Kidney (tissue), 14 donors: ENCODE results near the gene RERE. TPM values are rescaled to one million over a fixed set of nuclear protein-coding genes. Genes with fewer than 3 reads are reported as not detected.

ENCODE experiments used
- DNase-seq, 5 donors: peaks; one replicate each; pipeline ENCODE4 v3.0.0-alpha.2; 2013 to 2020
- FAIRE-seq: peaks from 2 replicates; lab custom pipeline; 2012; peaks lifted over from hg19 to GRCh38; lab: Jason Lieb, UNC
- H3K27ac ChIP-seq, 2 donors: one replicate each; pipeline ENCODE4 v1.7.0; 2013; ENCODE audit warnings: low read depth in 2 of 2, low read length in 2 of 2, inconsistent platforms in 1 of 2
- H3K27me3 ChIP-seq: one replicate; pipeline ENCODE4 v1.7.1; 2013; ENCODE audit warnings: low read length, inconsistent platforms; ENCODE audit not compliant: control insufficient read depth, insufficient read depth
- H3K36me3 ChIP-seq, 3 donors: one replicate each; pipeline versions ENCODE4 v1.7.0 to v1.7.1; 2013; ENCODE audit warnings: low read length in 3 of 3, control low read depth in 1 of 3, inconsistent platforms in 1 of 3; ENCODE audit not compliant: insufficient read depth in 3 of 3, control insufficient read depth in 2 of 3
- H3K4me1 ChIP-seq, 3 donors: one replicate each; pipeline versions ENCODE4 v1.7.0 to v1.7.1; 2013; ENCODE audit warnings: low read length in 3 of 3, inconsistent platforms in 1 of 3, low read depth in 1 of 3; ENCODE audit not compliant: control insufficient read depth in 2 of 3, insufficient read depth in 2 of 3
- H3K4me3 ChIP-seq, 3 donors: one replicate each; pipeline versions ENCODE4 v1.7.0 to v1.8.1; 2013; ENCODE audit warnings: low read length in 3 of 3, control low read depth in 1 of 3, inconsistent platforms in 1 of 3
- H3K9ac ChIP-seq, 3 donors: one replicate each; pipeline versions ENCODE4 v1.7.0 to v1.7.1; 2013; ENCODE audit warnings: low read length in 3 of 3, control low read depth in 1 of 3, inconsistent platforms in 1 of 3
- H3K9me3 ChIP-seq, 3 donors: one replicate each; pipeline versions ENCODE4 v1.7.0 to v1.7.1; 2013; ENCODE audit warnings: low read length in 3 of 3, control low read depth in 1 of 3, inconsistent platforms in 1 of 3; ENCODE audit not compliant: control insufficient read depth in 2 of 3, insufficient read depth in 1 of 3
- intact Hi-C: fragments of 100-400 bp; cut with DNase I; formaldehyde crosslinking; loops from one replicate; pipeline ENCODE4 v1.11.1; 2022
- polyA plus RNA-seq: library from polyadenylated mRNA; stranded (reverse); fragments of 350-450 nt; fragmentation: Illumina TruSeq; extraction: RNeasy Lipid Tissue Mini Kit (QIAGEN cat#74804); gene quantifications from one replicate; pipeline ENCODE4 v1.2.3, GENCODE V29; 2014; ENCODE audit warnings: low read depth, low replicate concordance; ENCODE audit not compliant: insufficient read depth
- total RNA-seq: library from RNA; stranded (reverse); fragmentation: NEBNext Ultra II Directional; extraction: Animal tissue kit (Norgen Biotek cat#: 25700); gene quantifications from one replicate; pipeline ENCODE4 v1.2.1, GENCODE V29; 2021
- TF ChIP-seq, protein P1 (sequence below): IDR thresholded peaks from 3 replicates; pipeline ENCODE4 v1.5.1; 2012; ENCODE audit warnings: mild to moderate bottlenecking, moderate library complexity, borderline replicate concordance; ENCODE audit not compliant: insufficient read depth; ENCODE audit errors: extremely low read depth
- donor health status: control.
- donor health status: control.
- donor health status: control.
- donor health status: control.
- donor health status: control.
- donor health status: DM: yes; HTN: yes; CAD: no.
- donor health status: Normal renal cell carcinoma (clear cell type).

RERE gene
- total and polyA plus RNA-seq, 2 donors from 2014 or later, result 37.2 to 176 TPM

DNA sequence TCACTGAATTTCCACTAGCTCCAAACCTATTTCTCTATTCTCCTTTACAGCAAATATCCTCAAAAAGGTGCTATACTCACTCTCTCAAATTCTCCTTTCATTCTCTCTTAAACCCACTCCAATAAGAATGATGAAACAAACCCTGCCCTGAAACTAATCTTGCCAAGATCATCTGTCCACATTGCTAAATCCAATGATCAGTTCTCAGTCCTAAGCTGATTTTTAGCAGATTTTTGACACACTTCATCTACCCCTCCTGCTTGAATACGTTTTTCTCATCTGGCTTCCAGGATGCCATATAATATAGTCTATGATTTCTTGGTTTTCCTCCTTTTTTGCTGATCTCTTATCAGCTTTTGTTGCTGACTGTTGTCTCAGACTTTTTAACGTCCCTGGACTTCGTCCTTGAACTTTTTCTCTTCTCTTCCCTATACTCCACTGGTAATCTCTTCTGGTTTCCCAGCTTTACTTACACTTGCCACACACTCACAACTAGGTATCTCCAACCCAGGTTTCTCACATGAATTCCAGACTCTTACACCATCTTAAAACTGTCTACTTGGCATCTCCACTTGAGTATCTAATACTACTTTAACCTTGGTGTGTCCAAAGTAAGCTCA is 35.3 kb downstream of the RERE start:
- no peaks in the 10 kb centered on the region for H3K36me3 ChIP-seq
- intact Hi-C loops, result no loop called here
- H3K4me1 ChIP-seq, result peaks cover 0 to 3% (median 0%) of the 10 kb centered on the region in 3 donors

GRCh38 chr1:8780405-8780804 is 37.0 kb downstream of the RERE start:
- intact Hi-C loops, result no loop called here
- TF ChIP-seq, protein P1, sequence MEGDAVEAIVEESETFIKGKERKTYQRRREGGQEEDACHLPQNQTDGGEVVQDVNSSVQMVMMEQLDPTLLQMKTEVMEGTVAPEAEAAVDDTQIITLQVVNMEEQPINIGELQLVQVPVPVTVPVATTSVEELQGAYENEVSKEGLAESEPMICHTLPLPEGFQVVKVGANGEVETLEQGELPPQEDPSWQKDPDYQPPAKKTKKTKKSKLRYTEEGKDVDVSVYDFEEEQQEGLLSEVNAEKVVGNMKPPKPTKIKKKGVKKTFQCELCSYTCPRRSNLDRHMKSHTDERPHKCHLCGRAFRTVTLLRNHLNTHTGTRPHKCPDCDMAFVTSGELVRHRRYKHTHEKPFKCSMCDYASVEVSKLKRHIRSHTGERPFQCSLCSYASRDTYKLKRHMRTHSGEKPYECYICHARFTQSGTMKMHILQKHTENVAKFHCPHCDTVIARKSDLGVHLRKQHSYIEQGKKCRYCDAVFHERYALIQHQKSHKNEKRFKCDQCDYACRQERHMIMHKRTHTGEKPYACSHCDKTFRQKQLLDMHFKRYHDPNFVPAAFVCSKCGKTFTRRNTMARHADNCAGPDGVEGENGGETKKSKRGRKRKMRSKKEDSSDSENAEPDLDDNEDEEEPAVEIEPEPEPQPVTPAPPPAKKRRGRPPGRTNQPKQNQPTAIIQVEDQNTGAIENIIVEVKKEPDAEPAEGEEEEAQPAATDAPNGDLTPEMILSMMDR, result no peak
- peaks cover 0 to 3% (median 0%) of the 10 kb centered on the region in 3 donors for H3K4me1 ChIP-seq

More for the DNA sequence above, 35.3 kb downstream of the RERE start:
- TF ChIP-seq, protein P1, result no peak
- no peaks in the 10 kb centered on the region for H3K27me3 ChIP-seq
- no peak overlapping the region for H3K4me3 ChIP-seq
- H3K9me3 ChIP-seq, result no peaks in the 10 kb centered on the region
- no peak for DNase-seq
- no peak for FAIRE-seq
- no peak overlapping the region for H3K27ac ChIP-seq
- no peak overlapping the region for H3K9ac ChIP-seq

DNA sequence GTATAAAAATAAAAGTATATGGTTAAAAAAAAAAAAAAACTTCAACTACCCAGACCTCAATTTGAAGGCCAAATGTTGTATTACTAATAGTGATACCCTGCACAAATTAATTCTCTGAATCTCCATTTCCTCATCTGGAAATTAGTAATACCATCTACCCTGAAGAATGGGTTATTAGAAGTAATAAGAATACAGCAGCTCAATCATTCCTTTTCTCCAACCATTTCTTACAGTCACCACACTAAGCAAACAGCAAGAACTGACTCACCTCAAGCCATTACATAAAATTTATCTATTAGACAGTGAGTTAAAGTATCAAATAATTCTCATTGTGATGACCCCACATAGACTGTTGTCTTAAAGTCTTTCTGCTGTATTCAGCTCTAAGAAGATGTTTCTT is 39.6 kb downstream of the RERE start:
- intact Hi-C loops, result no loop called here
- FAIRE-seq (no peak), DNase-seq (no peak)
- Histone ChIP-seq H3K9ac (no peak overlapping the region), H3K36me3 (no peaks in the 10 kb centered on the region), H3K9me3 (no peaks in the 10 kb centered on the region), H3K4me1 (no peaks in the 10 kb centered on the region), H3K27me3 (no peaks in the 10 kb centered on the region), H3K27ac (no peak overlapping the region), H3K4me3 (no peak overlapping the region)
- TF ChIP-seq, protein P1, result no peak

More at GRCh38 chr1:8780405-8780804, 37.0 kb downstream of the RERE start:
- no peak for FAIRE-seq
- H3K4me3 ChIP-seq, result no peak overlapping the region
- no peak overlapping the region for H3K27ac ChIP-seq
- no peaks in the 10 kb centered on the region for H3K9me3 ChIP-seq
- H3K9ac ChIP-seq, result no peak overlapping the region
- H3K27me3 ChIP-seq, result no peaks in the 10 kb centered on the region
- no peaks in the 10 kb centered on the region for H3K36me3 ChIP-seq
- no peak for DNase-seq
